GM12878 (cell line): Measurements from ENCODE around the gene ITGAL. TPM values are rescaled to one million over a fixed set of nuclear protein-coding genes. Genes with fewer than 3 reads are reported as not detected.

Experiments used
- CHD2 ChIP-seq: IDR thresholded peaks from 2 replicates; pipeline ENCODE4 v1.6.1; 2011; ENCODE audit warnings: low read depth, low read length, improper control_type of control experiment, borderline replicate concordance
- E2F4 ChIP-seq: IDR thresholded peaks from 2 replicates; pipeline ENCODE4 v1.6.1; 2012; ENCODE audit warnings: low read depth, low read length, improper control_type of control experiment
- E4F1 ChIP-seq: fragments of 450-650 bp; IDR thresholded peaks from 2 replicates; pipeline ENCODE4 v1.6.1; 2018; ENCODE audit warnings: borderline replicate concordance, mild to moderate bottlenecking; ENCODE audit not compliant: partially characterized antibody
- ELK1 ChIP-seq: IDR thresholded peaks from 2 replicates; pipeline ENCODE4 v1.6.1; 2012; ENCODE audit warnings: low read depth, low read length, improper control_type of control experiment
- ESRRA ChIP-seq: IDR thresholded peaks from 2 replicates; pipeline ENCODE4 v1.6.1; 2012; ENCODE audit warnings: mild to moderate bottlenecking, low read length, improper control_type of control experiment
- FOXM1 ChIP-seq: IDR thresholded peaks from 2 replicates; pipeline ENCODE4 v1.6.1; 2012; ENCODE audit warnings: low read depth, mild to moderate bottlenecking, inconsistent platforms, low read length, moderate library complexity
- IRF5 ChIP-seq: fragments of 450-650 bp; IDR thresholded peaks from 2 replicates; pipeline ENCODE4 v1.6.1; 2017; ENCODE audit warnings: borderline replicate concordance
- KDM1A ChIP-seq: fragments of 200-600 bp; sonication (generic); IDR thresholded peaks from 2 replicates; pipeline ENCODE4 v1.6.1; 2016; ENCODE audit warnings: borderline replicate concordance
- MYC ChIP-seq: IDR thresholded peaks from 2 replicates; pipeline ENCODE4 v1.6.1; 2011; ENCODE audit warnings: mild to moderate bottlenecking, low read length, moderate library complexity, inconsistent platforms; ENCODE audit not compliant: insufficient read depth, insufficient replicate concordance, insufficient read length, severe bottlenecking
- PBX3 ChIP-seq: IDR thresholded peaks from 2 replicates; pipeline ENCODE4 v1.6.1; 2011; ENCODE audit warnings: mild to moderate bottlenecking, low read depth, low read length, moderate library complexity; ENCODE audit not compliant: insufficient replicate concordance
- RFX5 ChIP-seq: IDR thresholded peaks from 2 replicates; pipeline ENCODE4 v1.6.1; 2011; ENCODE audit warnings: low read depth, low read length, improper control_type of control experiment
- STAT1 ChIP-seq: fragments of 450-650 bp; conservative IDR thresholded peaks from 2 replicates; pipeline ENCODE4 v1.6.1; 2014; ENCODE audit warnings: antibody characterized with exemption, mild to moderate bottlenecking
- STAT3 ChIP-seq: IDR thresholded peaks from 2 replicates; pipeline ENCODE4 v1.6.1; 2011; ENCODE audit warnings: low read depth, low read length, improper control_type of control experiment
- SUPT20H ChIP-seq: IDR thresholded peaks from 2 replicates; pipeline ENCODE4 v1.6.1; 2011; ENCODE audit warnings: low read depth, mild to moderate bottlenecking, low read length, moderate library complexity, borderline replicate concordance; ENCODE audit not compliant: control insufficient read depth
- TBL1XR1 ChIP-seq: IDR thresholded peaks from 2 replicates; pipeline ENCODE4 v1.6.1; 2012; ENCODE audit warnings: low read depth, low read length, improper control_type of control experiment
- YBX1 ChIP-seq: fragments of 450-650 bp; IDR thresholded peaks from 2 replicates; pipeline ENCODE4 v1.6.1; 2016; ENCODE audit warnings: antibody characterized with exemption
- ZBTB40 ChIP-seq: fragments of 450-650 bp; IDR thresholded peaks from 2 replicates; pipeline ENCODE4 v1.6.1; 2016; ENCODE audit warnings: mild to moderate bottlenecking, moderate library complexity, borderline replicate concordance
- polyA plus RNA-seq, 11 experiments: library from polyadenylated mRNA; depleted of rRNA in 4 of 11; unstranded in 6 of 11; stranded (reverse) in 5 of 11; fragments of >200 nt; fragmentation: Nextera tagmentation in 4 of 11; fragmentation: Illumina TruSeq in 1 of 11; extraction: Ambion mirVana in 4 of 11; extraction: Trizol in 1 of 11; gene quantifications; 1 replicate in 1 of 11; 2 replicates in 10 of 11; pipeline versions ENCODE4 v1.2.1 to v1.2.3, GENCODE V29; 2011 to 2016; ENCODE audit warnings: inconsistent platforms in 2 of 11, missing spikeins in 2 of 11, low read depth in 1 of 11
- total RNA-seq, 4 experiments: library from RNA; depleted of rRNA in 3 of 4; stranded (reverse); fragments of >200 nt in 3 of 4; fragmentation: Illumina TruSeq in 1 of 4; extraction: Trizol in 1 of 4; gene quantifications; 2 replicates each; pipeline versions ENCODE4 v1.2.1 to v1.2.3, GENCODE V29; 2013 to 2021

ITGAL gene
- total and polyA plus RNA-seq, 10 of the 15 experiments (the other 5 are each of a cell fraction or from before 2014, with no cell fraction given): 10.7 to 170 (median 96.9) TPM

GRCh38 chr16:30534368-30535105 is 62.0 kb downstream of the ITGAL start, which contains the start of gene ZNF747 (continued):
- TF ChIP-seq E2F4 (no peak), YBX1 (no peak), SUPT20H (no peak), ESRRA (no peak), FOXM1 (no peak), KDM1A (no peak), ELK1 (no peak; the same call in 1 of the 2 replicates), PBX3 (no peak), STAT3 (no peak), IRF5 (no peak), ZBTB40 (peak; percentile 81), RFX5 (no peak), STAT1 (no peak), E4F1 (peak; percentile 17), CHD2 (peak; percentile 75), MYC (no peak), TBL1XR1 (no peak)
